Stimulated activated CD8-positive, alpha-beta memory T cell treated with anti-CD3 and anti-CD28 coated beads, Interleukin-15, amount 100 ng/mL, for 1 hour (primary cell): ENCODE data around the gene CACTIN.

Source experiments
- DNase-seq: peaks from one replicate; pipeline ENCODE4 v3.0.0-alpha.2; 2020; ENCODE audit warnings: low read depth

Gene CACTIN

DNA sequence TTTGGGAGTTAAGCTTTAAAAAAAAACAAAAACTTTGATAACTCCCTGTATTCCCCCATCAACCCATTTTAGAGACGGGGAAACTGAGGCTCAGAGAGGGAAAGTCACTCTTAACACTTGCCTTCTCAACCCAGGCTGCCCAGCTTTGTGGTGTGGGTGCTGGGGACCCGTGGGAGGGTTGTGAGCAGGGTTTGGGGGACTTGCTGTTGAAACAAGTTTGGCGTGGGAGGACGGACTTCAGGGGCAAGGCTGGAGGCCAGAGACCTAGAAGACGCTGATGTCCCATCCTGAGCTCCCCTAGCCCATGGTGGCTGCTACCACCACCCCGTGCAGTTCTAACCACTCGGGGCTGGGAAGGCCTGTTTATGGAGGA is 747 bp upstream of the CACTIN start:
- DNase-seq = no peak

DNA sequence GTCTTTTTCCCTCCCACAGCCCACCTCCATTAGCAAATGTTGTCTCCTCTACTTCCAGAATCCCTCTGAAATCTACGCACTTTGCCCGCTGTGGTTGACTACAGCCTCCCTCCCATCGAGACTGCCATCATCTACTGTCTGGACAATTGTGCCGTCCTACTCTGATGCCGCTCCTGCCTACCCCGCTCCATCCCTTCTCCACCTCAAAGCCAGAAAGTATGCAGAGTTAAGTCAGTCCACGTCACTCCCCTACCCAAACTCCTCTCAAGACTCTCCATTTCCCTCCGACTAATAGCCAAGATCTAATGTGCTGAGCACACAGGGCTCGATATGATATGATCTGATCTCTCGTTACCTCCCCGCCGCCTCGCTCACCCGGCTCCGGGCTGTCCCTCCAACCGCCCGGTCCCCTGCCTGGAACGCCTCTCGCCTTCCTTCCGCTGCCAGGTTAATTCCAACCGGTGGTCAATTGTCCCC is 556 bp downstream of the CACTIN start:
- DNase-seq = no peak

- DNase-seq = no peak
Observed at GRCh38 chr19:3623716-3624115, 2.9 kb downstream of the CACTIN start.

GRCh38 chr19:3622224-3622623 is 4.4 kb downstream of the CACTIN start:
- no peak for DNase-seq

DNA sequence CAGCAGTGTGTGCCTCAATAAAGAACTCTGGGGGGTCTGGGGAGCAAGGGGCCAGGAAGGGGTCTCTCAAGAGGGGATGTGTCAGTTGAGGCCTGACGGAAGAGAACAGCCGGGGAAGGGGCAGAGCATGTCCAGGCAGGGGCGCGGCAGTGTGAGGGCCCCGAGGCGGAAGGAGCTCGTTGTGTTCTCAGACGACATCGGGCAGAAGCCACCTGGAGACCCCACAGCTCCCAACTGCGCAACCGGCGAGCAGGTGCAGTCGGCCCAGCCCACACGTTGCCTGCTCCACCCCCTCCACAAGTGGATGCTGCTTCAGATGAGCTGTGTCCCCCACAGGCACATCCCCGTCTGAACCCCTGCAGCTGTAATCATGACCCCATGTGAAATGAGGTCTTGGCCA is 4.9 kb downstream of the CACTIN start:
- no peak for DNase-seq

GRCh38 chr19:3620817-3621547 is 5.6 kb downstream of the CACTIN start:
- no peak for DNase-seq

DNA sequence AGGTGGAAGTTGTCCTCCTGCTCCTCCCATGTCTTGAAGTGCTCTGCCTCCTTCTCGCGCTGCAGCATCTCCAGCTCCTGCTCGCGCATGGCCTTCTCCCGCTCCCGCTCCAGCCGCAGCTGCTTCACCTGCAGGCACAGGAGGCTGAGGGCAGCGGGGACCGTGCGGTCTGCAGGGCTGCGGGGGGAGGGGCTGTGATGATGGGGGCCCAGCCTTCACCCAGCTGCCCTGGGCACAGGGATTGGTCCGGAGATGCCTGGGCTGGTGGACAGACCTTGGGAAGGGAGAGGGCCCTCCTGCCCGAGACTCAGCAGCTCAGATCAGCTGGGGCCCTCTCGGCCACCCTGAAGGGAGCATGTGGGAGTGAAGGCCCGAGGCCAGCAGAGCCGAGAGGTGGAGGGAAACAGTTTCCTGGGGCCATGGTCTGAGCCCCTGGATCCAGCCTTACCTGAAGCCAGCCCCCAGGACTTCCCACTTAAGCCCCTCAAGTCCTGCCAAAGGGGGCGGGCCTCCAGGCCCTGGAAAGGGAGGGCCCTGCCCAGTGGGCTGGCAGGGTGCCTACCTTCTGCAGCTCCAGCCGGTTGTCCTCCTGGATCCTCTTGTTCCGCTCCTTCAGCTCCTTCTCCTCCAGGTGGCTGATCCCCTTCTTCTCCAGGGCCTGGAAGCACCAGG is 6.3 kb downstream of the CACTIN start:
- no peak for DNase-seq

DNA sequence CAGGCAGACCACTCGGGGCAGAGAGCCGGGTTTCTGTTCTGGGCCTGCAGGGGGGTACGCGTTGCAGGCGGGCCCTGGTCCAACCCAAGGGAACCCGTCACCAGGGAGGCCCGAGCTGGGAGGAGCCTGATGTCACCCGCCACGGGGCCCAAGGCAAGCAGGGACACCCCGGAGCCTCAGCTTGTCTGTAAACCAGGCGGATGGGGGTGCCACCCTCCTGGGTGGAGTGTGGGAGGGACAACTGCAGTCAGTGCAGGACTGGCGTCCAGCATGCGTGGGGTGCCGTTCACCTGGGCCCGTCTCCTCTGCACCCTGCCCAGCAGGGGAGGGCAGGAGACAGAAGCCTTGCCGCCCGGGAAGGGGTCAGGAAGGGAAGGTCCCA is 7.0 kb downstream of the CACTIN start:
- DNase-seq = no peak

GRCh38 chr19:3618811-3619630 is 7.6 kb downstream of the CACTIN start:
- no peak for DNase-seq

DNA sequence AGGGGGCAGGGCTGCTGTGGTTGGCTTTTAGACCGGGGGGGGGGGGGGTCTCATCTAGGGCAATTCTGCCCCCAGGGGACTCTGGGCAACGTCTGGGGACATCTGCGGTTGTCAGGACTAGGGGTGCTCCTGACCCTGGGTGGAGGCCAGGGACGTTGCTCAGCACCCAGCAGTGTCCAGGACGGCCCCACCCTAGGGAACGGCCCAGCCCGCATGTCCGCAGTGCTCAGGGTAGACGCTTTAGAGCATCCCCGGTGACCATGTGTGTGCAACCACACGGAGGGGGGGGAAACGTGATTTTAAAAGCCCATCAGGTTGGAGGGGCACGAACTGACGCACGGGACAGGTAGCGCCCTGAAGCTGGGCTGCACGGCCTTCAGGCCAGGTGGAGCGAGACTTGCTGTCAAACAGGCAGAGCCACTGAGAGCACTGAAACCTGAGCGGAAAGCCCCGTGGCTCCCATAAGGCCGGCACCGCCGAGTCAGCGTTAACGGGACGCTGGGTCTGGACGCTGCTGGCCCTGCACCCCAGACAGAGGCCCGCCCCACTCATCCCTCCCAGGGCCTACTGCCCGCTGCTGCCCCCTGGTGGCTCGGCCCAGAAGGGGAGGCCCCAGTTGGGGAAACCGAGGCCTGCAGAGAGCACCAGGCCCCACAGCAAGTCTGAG is 8.3 kb downstream of the CACTIN start:
- DNase-seq = no peak

DNA sequence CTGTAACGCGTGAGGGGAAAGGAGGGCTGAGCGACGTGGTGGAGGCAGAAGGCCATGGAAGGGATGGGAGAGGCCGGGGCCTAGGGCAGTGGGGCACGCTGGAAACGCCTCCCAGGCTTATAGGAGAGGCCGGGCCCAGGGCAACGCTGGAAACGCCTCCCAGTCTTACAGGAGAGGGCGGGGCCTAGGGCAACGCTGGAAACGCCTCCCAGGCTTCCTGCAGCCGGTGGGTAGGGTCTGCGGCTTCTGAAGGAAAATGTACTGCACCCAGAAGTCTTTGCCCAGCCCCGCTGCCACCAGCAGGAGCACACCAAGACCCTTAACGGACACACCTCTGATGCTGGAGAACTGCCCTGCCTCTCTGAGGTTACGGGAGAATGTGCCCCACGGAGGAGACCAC is 9.1 kb downstream of the CACTIN start:
- no peak for DNase-seq

- no peak for DNase-seq
Observed at GRCh38 chr19:3615524-3616135, 11.0 kb downstream of the CACTIN start.

DNA sequence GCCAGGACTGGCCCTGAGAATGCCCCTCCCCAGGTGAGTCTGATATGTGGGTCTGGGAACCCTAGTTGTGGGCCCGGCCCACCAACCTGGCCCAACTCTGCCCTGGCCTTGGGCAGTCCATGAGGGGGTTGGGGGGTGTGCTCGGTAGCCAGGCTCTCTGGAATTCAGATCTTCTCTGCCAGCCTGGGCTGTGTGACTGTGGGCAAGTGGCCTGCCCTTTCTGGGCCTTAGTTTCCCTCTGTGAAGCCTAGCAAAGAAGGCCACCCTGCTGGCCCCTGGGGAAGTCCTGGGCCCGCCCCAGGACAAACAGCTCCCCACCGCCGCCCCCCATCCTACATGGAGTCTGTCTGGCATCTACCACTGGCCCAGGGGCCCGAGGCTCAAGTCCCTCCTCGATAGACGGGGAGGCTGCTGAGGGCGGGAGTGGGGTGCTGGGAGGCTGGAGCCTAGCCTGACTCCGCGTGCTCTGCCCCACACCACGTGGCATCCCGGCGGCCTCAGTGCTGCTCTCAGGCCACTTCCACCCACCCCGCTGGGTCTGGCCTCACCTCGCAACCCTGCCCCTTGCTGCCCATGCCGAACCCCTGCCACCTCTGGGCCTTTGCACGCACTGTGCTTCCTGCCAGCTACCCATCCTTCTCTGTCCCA is 11.6 kb downstream of the CACTIN start:
- DNase-seq = no peak

GRCh38 chr19:3613818-3614661 is 12.6 kb downstream of the CACTIN start:
- no peak for DNase-seq

- no peak for DNase-seq
Observed at GRCh38 chr19:3612901-3613741, 13.5 kb downstream of the CACTIN start.

- DNase-seq = no peak
Observed at GRCh38 chr19:3612330-3612729, 14.3 kb downstream of the CACTIN start.

GRCh38 chr19:3611841-3612240 is 14.7 kb downstream of the CACTIN start:
- no peak for DNase-seq

GRCh38 chr19:3610745-3611717 is 15.6 kb downstream of the CACTIN start:
- DNase-seq = no peak
